GM12878 (cell line): ENCODE results near the gene MRPS27.

Experiments used
- BCL11A ChIP-seq: IDR thresholded peaks from 2 replicates; pipeline ENCODE4 v1.6.1; 2011; ENCODE audit warnings: low read depth, low read length
- CREB1 ChIP-seq: IDR thresholded peaks from 2 replicates; pipeline ENCODE4 v1.6.1; 2012; ENCODE audit warnings: low read depth, mild to moderate bottlenecking, inconsistent platforms
- CTCF ChIP-seq, 3 experiments: IDR thresholded peaks in 2 of 3; conservative IDR thresholded peaks in 1 of 3; 2 replicates each; pipeline ENCODE4 v1.5.1; 2011; ENCODE audit warnings: low read depth in 3 of 3, low read length in 3 of 3, mild to moderate bottlenecking in 3 of 3, control low read depth in 2 of 3, moderate library complexity in 2 of 3, inconsistent platforms in 1 of 3, mixed read lengths in 1 of 3; ENCODE audit not compliant: control insufficient read depth in 2 of 3, insufficient read depth in 1 of 3; ENCODE audit errors: extremely low read depth in 1 of 3
- SIN3A ChIP-seq: IDR thresholded peaks from 2 replicates; pipeline ENCODE4 v1.6.1; 2012; ENCODE audit warnings: low read depth, low read length, improper control_type of control experiment
- SP1 ChIP-seq: IDR thresholded peaks from one replicate; pipeline ENCODE4 v1.6.1; 2011; ENCODE audit warnings: low read depth, low read length
- TF ChIP-seq, protein P1 (sequence below): IDR thresholded peaks from 2 replicates; pipeline ENCODE4 v1.6.1; 2012; ENCODE audit warnings: mild to moderate bottlenecking, low read depth, low read length

- TF ChIP-seq CTCF (IDR thresholded peaks at IDR 0.05 in 2 of 3, conservative IDR thresholded peaks at IDR 0.05 in 1 of 3; ENCODE audit: control insufficient read depth in 2 of 3, extremely low read depth in 1 of 3, insufficient read depth in 1 of 3, low read depth in 3 of 3, low read length in 3 of 3) = no peak
- TF ChIP-seq CREB1 = no peak
- TF ChIP-seq BCL11A = no peak
- no peak for TF ChIP-seq SP1
- no peak for TF ChIP-seq SIN3A
- TF ChIP-seq, protein P1, sequence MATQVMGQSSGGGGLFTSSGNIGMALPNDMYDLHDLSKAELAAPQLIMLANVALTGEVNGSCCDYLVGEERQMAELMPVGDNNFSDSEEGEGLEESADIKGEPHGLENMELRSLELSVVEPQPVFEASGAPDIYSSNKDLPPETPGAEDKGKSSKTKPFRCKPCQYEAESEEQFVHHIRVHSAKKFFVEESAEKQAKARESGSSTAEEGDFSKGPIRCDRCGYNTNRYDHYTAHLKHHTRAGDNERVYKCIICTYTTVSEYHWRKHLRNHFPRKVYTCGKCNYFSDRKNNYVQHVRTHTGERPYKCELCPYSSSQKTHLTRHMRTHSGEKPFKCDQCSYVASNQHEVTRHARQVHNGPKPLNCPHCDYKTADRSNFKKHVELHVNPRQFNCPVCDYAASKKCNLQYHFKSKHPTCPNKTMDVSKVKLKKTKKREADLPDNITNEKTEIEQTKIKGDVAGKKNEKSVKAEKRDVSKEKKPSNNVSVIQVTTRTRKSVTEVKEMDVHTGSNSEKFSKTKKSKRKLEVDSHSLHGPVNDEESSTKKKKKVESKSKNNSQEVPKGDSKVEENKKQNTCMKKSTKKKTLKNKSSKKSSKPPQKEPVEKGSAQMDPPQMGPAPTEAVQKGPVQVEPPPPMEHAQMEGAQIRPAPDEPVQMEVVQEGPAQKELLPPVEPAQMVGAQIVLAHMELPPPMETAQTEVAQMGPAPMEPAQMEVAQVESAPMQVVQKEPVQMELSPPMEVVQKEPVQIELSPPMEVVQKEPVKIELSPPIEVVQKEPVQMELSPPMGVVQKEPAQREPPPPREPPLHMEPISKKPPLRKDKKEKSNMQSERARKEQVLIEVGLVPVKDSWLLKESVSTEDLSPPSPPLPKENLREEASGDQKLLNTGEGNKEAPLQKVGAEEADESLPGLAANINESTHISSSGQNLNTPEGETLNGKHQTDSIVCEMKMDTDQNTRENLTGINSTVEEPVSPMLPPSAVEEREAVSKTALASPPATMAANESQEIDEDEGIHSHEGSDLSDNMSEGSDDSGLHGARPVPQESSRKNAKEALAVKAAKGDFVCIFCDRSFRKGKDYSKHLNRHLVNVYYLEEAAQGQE = no peak
Observed at GRCh38 chr5:72221099-72221498, 98.9 kb downstream of the MRPS27 start.
